ENCODE results near the gene STAT3. TPM values are rescaled to one million over a fixed set of nuclear protein-coding genes. Genes with fewer than 3 reads are reported as not detected.
A peak's percentile ranks its signal among the peaks of the same experiment; 100 is the strongest.

Gene STAT3
- total RNA-seq, 1 donor from 2014 or later, result 281 TPM

- H3K4me1 Mint-ChIP-seq (ENCODE audit: unreplicated experiment), result peaks cover 10% of the 10 kb centered on the region
- no peak for DNase-seq (ENCODE audit: extremely low spot score, unreplicated experiment)
- no peaks in the 10 kb centered on the region for H3K9me3 Mint-ChIP-seq (ENCODE audit: unreplicated experiment)
- H3K27ac Mint-ChIP-seq (ENCODE audit: unreplicated experiment), result peak overlapping the region; percentile 76
- no peaks in the 10 kb centered on the region for H3K27me3 Mint-ChIP-seq (ENCODE audit: unreplicated experiment)
- H3K4me3 Mint-ChIP-seq (ENCODE audit: unreplicated experiment), result no peak overlapping the region
- TF ChIP-seq CTCF (IDR thresholded peaks at IDR 0.05), result no peak
- peaks cover 40% of the 10 kb centered on the region for H3K36me3 Mint-ChIP-seq (ENCODE audit: unreplicated experiment)
Observed at GRCh38 chr17:42312035-42312284, 76.3 kb downstream of the STAT3 start.

- no peak overlapping the region for H3K4me3 Mint-ChIP-seq (ENCODE audit: unreplicated experiment)
- no peak for DNase-seq (ENCODE audit: extremely low spot score, unreplicated experiment)
- no peak for TF ChIP-seq CTCF (IDR thresholded peaks at IDR 0.05)
- peaks cover 37% of the 10 kb centered on the region for H3K36me3 Mint-ChIP-seq (ENCODE audit: unreplicated experiment)
- H3K27me3 Mint-ChIP-seq (ENCODE audit: unreplicated experiment), result no peaks in the 10 kb centered on the region
- no peaks in the 10 kb centered on the region for H3K9me3 Mint-ChIP-seq (ENCODE audit: unreplicated experiment)
- peaks cover 10% of the 10 kb centered on the region for H3K4me1 Mint-ChIP-seq (ENCODE audit: unreplicated experiment)
- peak overlapping the region; percentile 76 for H3K27ac Mint-ChIP-seq (ENCODE audit: unreplicated experiment)
Observed at GRCh38 chr17:42311240-42312034, 76.8 kb downstream of the STAT3 start.

- no peak for DNase-seq (ENCODE audit: extremely low spot score, unreplicated experiment)
- peak overlapping the region; percentile 76 for H3K27ac Mint-ChIP-seq (ENCODE audit: unreplicated experiment)
- TF ChIP-seq CTCF (IDR thresholded peaks at IDR 0.05), result no peak
- no peaks in the 10 kb centered on the region for H3K9me3 Mint-ChIP-seq (ENCODE audit: unreplicated experiment)
- H3K4me1 Mint-ChIP-seq (ENCODE audit: unreplicated experiment), result peaks cover 10% of the 10 kb centered on the region
- peaks cover 38% of the 10 kb centered on the region for H3K36me3 Mint-ChIP-seq (ENCODE audit: unreplicated experiment)
- no peak overlapping the region for H3K4me3 Mint-ChIP-seq (ENCODE audit: unreplicated experiment)
- no peaks in the 10 kb centered on the region for H3K27me3 Mint-ChIP-seq (ENCODE audit: unreplicated experiment)
Observed at GRCh38 chr17:42310787-42311215, 77.4 kb downstream of the STAT3 start.

- H3K4me1 Mint-ChIP-seq (ENCODE audit: unreplicated experiment), result peaks cover 10% of the 10 kb centered on the region
- no peaks in the 10 kb centered on the region for H3K9me3 Mint-ChIP-seq (ENCODE audit: unreplicated experiment)
- TF ChIP-seq CTCF (IDR thresholded peaks at IDR 0.05), result peak; percentile 11
- H3K27ac Mint-ChIP-seq (ENCODE audit: unreplicated experiment), result peak overlapping the region; percentile 40
- no peak overlapping the region for H3K4me3 Mint-ChIP-seq (ENCODE audit: unreplicated experiment)
- H3K27me3 Mint-ChIP-seq (ENCODE audit: unreplicated experiment), result no peaks in the 10 kb centered on the region
- DNase-seq (ENCODE audit: extremely low spot score, unreplicated experiment), result no peak
- peaks cover 32% of the 10 kb centered on the region for H3K36me3 Mint-ChIP-seq (ENCODE audit: unreplicated experiment)
Observed at GRCh38 chr17:42309986-42310786, 78.1 kb downstream of the STAT3 start.

GRCh38 chr17:42309142-42309541 is 79.1 kb downstream of the STAT3 start:
- peaks cover 10% of the 10 kb centered on the region for H3K4me1 Mint-ChIP-seq (ENCODE audit: unreplicated experiment)
- no peaks in the 10 kb centered on the region for H3K9me3 Mint-ChIP-seq (ENCODE audit: unreplicated experiment)
- DNase-seq (ENCODE audit: extremely low spot score, unreplicated experiment), result no peak
- TF ChIP-seq CTCF (IDR thresholded peaks at IDR 0.05), result no peak
- H3K36me3 Mint-ChIP-seq (ENCODE audit: unreplicated experiment), result peaks cover 39% of the 10 kb centered on the region
- peak overlapping the region; percentile 40 for H3K27ac Mint-ChIP-seq (ENCODE audit: unreplicated experiment)
- H3K27me3 Mint-ChIP-seq (ENCODE audit: unreplicated experiment), result no peaks in the 10 kb centered on the region
- H3K4me3 Mint-ChIP-seq (ENCODE audit: unreplicated experiment), result no peak overlapping the region
